Epithelial cell of prostate (primary cell): ENCODE results near the gene DNAJC15.

Source experiments
- DNase-seq: peaks from one replicate; pipeline ENCODE4 v3.0.0-alpha.2; 2011; ENCODE audit warnings: low read depth, low spot score
- H3K27ac ChIP-seq: fragments of 450-650 bp; 2 replicates; pipeline ENCODE4 v1.5.1; 2017; ENCODE audit warnings: mild to moderate bottlenecking

DNAJC15 gene

GRCh38 chr13:43116242-43116641 lies 92.9 kb downstream of the DNAJC15 start:
- DNase-seq, result no peak
- H3K27ac ChIP-seq, result no peak overlapping the region

GRCh38 chr13:43118521-43118920 lies 95.1 kb downstream of the DNAJC15 start:
- H3K27ac ChIP-seq, result no peak overlapping the region
- DNase-seq, result no peak

- no peak for DNase-seq
- no peak overlapping the region for H3K27ac ChIP-seq
Measured at GRCh38 chr13:43119206-43119605, 95.8 kb downstream of the DNAJC15 start.

GRCh38 chr13:43122791-43123190 lies 99.4 kb downstream of the DNAJC15 start:
- DNase-seq, result no peak
- no peak overlapping the region for H3K27ac ChIP-seq

GRCh38 chr13:43123856-43124255 lies 100.5 kb downstream of the DNAJC15 start:
- DNase-seq, result no peak
- H3K27ac ChIP-seq, result no peak overlapping the region

GRCh38 chr13:43124490-43124889 lies 101.1 kb downstream of the DNAJC15 start:
- DNase-seq, result no peak
- no peak overlapping the region for H3K27ac ChIP-seq

- no peak for DNase-seq
- no peak overlapping the region for H3K27ac ChIP-seq
Measured at GRCh38 chr13:43126420-43126819, 103.0 kb downstream of the DNAJC15 start.

GRCh38 chr13:43127103-43127798 lies 103.9 kb downstream of the DNAJC15 start:
- H3K27ac ChIP-seq, result no peak overlapping the region
- DNase-seq, result no peak

GRCh38 chr13:43127827-43128226 lies 104.4 kb downstream of the DNAJC15 start:
- DNase-seq, result no peak
- H3K27ac ChIP-seq, result no peak overlapping the region

GRCh38 chr13:43128504-43128961 lies 105.1 kb downstream of the DNAJC15 start:
- DNase-seq, result no peak
- no peak overlapping the region for H3K27ac ChIP-seq

- no peak overlapping the region for H3K27ac ChIP-seq
- DNase-seq, result no peak
Measured at GRCh38 chr13:43129066-43129465, 105.7 kb downstream of the DNAJC15 start.

- no peak for DNase-seq
Measured at GRCh38 chr13:43129511-43130110, 106.2 kb downstream of the DNAJC15 start.

GRCh38 chr13:43132257-43132656 lies 108.9 kb downstream of the DNAJC15 start:
- H3K27ac ChIP-seq, result no peak overlapping the region
- no peak for DNase-seq

More at GRCh38 chr13:43129511-43130110, 106.2 kb downstream of the DNAJC15 start:
- no peak overlapping the region for H3K27ac ChIP-seq

- DNase-seq, result no peak
- H3K27ac ChIP-seq, result no peak overlapping the region
Measured at GRCh38 chr13:43132911-43133310, 109.5 kb downstream of the DNAJC15 start.

GRCh38 chr13:43133792-43134191 lies 110.4 kb downstream of the DNAJC15 start:
- H3K27ac ChIP-seq, result no peak overlapping the region
- no peak for DNase-seq

- no peak for DNase-seq
- H3K27ac ChIP-seq, result no peak overlapping the region
Measured at GRCh38 chr13:43134868-43135267, 111.5 kb downstream of the DNAJC15 start.

- no peak overlapping the region for H3K27ac ChIP-seq
- DNase-seq, result no peak
Measured at GRCh38 chr13:43135516-43135915, 112.1 kb downstream of the DNAJC15 start.

GRCh38 chr13:43136920-43137575 lies 113.7 kb downstream of the DNAJC15 start:
- H3K27ac ChIP-seq, result no peak overlapping the region
- no peak for DNase-seq

GRCh38 chr13:43139211-43139610 lies 115.8 kb downstream of the DNAJC15 start:
- DNase-seq, result no peak
- H3K27ac ChIP-seq, result no peak overlapping the region

GRCh38 chr13:43139921-43140320 lies 116.5 kb downstream of the DNAJC15 start:
- H3K27ac ChIP-seq, result no peak overlapping the region

GRCh38 chr13:43140985-43141384 lies 117.6 kb downstream of the DNAJC15 start:
- no peak overlapping the region for H3K27ac ChIP-seq
- DNase-seq, result no peak

More at GRCh38 chr13:43139921-43140320, 116.5 kb downstream of the DNAJC15 start:
- DNase-seq, result no peak
